HG02973 (cell line): Measurements from ENCODE around the gene KRTAP10-6.
"Not testable (repeated sequence)": the region's sequence is repeated elsewhere in the genome, so short reads cannot be mapped to it uniquely, and the experiment has no call there.

Experiments used
- ATAC-seq: cut with Tn5 transposase; IDR thresholded peaks from one replicate; pipeline ENCODE4 v1.9.1; 2021; ENCODE audit warnings: moderate library complexity; ENCODE audit not compliant: unreplicated experiment

The KRTAP10-6 gene

DNA sequence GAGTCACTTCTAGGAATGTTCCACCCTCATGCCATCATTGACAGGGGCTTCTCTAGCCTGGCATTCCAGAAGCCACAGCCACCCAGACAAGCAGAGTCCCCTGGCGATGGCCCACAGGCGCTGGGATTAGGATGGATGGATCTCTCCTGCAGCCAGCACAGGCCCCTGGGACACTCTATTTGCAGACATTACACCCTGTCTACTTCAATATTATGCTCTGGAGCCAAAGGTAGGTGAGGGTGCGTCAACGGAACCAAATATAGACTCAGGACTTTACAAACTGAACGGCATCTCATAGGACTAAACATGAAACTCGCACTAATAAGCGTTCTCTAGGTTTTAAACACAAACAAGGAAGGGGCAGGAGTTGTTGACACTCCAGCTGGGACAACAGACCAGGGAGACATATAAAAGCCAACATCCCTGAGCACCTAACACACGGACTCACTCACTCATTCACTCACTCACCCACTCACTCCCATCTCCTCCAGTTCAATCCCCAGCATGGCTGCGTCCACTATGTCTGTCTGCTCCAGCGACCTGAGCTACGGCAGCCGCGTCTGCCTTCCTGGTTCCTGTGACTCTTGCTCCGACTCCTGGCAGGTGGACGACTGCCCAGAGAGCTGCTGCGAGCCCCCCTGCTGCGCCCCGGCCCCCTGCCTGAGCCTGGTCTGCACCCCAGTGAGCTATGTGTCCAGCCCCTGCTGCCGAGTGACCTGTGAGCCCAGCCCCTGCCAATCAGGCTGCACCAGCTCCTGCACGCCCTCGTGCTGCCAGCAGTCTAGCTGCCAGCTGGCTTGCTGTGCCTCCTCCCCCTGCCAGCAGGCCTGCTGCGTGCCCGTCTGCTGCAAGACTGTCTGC is 8.0 kb upstream of the KRTAP10-6 start, which contains the start of gene KRTAP10-7:
TSS of gene KRTAP10-7 (plus strand) at position 480 of the 861 bp plus-strand sequence. CDS start at position 505, 25 bp downstream.
- ATAC-seq = not testable (repeated sequence)

- ATAC-seq = no peak
Measured at GRCh38 chr21:44599264-44600029, 7.1 kb upstream of the KRTAP10-6 start.

- no peak for ATAC-seq
Measured at GRCh38 chr21:44598061-44598460, 5.8 kb upstream of the KRTAP10-6 start.

- ATAC-seq = no peak
Measured at GRCh38 chr21:44596068-44596725, 3.9 kb upstream of the KRTAP10-6 start.

DNA sequence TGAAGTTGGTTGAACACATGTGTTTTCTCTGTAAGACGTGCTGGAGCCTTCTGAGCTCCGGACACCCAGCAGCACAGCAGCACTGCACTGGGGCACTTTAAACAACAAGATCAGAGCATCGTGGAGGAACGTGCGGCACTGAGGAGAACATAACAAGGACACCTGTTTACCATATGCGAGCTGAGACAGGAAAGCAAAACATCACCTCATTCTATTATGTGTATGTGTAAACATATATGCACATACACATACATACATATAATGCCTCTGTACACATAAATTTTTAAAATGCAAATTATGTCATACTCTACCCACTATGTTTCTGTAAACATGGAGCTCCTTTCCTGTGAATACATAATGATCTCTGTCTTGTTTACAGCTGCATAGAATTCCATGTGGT is 3.2 kb upstream of the KRTAP10-6 start:
- no peak for ATAC-seq

- no peak for ATAC-seq
Measured at GRCh38 chr21:44594406-44594916, 2.2 kb upstream of the KRTAP10-6 start.

GRCh38 chr21:44593598-44594405 is 1.5 kb upstream of the KRTAP10-6 start:
- no peak for ATAC-seq

GRCh38 chr21:44591801-44592130 is 539 bp downstream of the KRTAP10-6 start:
- not testable (repeated sequence) for ATAC-seq

- not testable (repeated sequence) for ATAC-seq
Measured at GRCh38 chr21:44590897-44591800, 1.2 kb downstream of the KRTAP10-6 start.

DNA sequence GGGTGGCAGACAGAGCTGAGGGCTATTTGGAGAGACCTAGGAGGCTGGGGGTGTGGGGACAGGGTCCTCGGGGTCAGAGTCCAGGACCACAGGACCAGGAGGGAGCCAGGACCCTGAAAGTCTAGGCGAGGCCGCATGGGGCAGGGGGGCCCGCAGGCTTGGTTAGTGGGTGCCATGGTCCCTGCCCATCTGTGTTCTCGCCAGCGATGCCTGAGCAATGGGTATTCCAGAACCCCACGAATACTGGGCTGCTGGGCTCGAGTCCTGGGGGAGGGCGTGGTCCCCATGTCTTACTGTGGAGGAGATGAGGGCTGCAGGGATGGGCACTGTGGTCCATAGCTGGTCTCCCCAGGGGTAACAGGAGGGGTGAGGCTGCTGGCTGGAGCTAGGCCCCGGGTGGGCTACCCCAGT is 2.0 kb downstream of the KRTAP10-6 start:
- no peak for ATAC-seq

DNA sequence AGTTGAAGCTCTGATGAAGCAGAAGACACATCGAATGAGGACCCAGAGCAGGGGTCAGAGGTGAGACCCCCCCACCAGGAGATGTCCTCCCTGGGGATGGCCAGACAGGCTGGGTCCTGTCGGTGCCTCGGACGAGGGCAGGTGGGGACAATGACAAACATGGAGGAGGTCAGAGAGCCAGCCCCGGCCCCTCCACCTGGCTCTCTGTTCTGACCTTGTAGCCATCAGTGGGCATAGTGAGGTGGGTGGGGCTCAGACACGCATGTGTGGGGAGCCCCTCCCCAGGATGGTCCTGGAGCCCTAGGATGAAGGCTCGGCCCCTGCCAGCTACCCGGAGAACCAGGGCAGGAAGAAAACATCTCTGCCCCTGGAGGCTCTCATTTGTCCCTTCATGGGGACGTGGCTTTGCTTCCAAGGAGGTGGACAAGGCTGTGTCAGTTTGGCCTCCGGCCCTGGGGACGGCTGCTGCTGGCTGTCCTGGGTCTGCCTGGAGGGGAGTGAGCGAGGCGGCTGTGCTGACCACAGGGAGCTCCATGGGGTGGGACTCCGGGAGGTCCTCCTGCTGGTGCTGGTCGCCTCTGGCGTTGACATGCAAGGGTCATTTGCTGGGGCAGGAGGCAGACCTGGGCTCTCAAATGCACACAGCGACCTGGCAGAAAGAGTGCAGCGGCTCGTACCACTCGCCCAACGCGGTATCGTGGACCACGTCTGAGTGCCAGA is 2.6 kb downstream of the KRTAP10-6 start:
- no peak for ATAC-seq

GRCh38 chr21:44589094-44589493 is 3.2 kb downstream of the KRTAP10-6 start:
- ATAC-seq = no peak

DNA sequence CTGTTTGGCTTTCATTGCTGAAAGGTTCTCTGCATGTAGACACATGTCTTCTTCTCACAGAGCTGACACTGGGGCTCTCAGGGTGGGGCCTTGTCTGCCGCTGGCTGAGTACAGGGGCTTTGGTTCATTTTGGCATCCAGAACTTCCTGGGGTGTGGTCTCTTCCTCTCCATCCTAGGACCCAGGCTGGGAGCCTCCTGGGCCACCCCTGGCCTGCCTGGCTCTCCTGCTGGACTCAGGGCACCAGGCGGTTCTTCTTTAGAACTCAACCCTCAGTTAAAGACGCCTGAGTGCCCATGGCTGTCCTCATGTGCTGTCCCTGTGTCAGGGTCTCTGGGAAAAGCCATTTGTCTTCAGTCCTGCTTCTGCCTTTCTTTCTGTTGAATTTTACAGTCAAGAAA is 6.4 kb downstream of the KRTAP10-6 start:
- ATAC-seq = no peak

DNA sequence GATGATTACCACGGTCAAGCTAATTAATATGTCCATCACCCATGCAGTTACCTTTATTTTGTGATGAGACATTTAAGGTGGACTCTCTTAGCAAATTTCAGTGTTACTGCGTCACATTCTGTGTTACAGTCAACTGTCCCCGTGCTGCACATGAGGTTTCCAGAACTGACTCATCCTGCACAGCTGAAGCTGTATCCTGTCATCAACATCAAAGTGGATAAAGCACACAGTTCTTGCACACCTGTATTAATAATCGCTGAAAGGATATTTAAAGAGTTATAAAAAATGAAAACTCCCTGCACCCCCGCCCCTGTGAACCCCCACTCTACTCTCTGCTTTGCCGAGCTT is 8.5 kb downstream of the KRTAP10-6 start:
- no peak for ATAC-seq

- ATAC-seq = no peak
Measured at GRCh38 chr21:44583089-44583799, 9.1 kb downstream of the KRTAP10-6 start.

DNA sequence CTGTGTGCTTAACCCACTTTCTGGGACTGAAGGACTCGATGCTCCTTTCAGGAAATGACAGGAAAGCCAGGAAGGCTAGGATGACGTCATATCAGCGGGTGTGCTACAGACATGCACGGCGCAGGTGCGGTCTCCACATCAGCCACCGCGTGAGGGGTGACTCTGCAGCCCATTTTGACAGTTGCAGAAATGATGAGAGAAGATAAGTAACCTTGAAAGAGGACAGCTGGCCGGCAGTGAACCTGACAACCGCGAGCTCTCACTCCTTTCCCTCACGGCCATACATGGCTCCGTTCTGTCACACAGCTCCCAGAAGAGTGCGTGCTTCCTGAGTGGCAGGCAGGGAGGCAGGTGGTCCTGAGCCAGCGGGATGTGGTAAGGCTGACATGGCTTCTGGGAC is 10.2 kb downstream of the KRTAP10-6 start:
- ATAC-seq = no peak

GRCh38 chr21:44581158-44581557 is 11.1 kb downstream of the KRTAP10-6 start:
- ATAC-seq = no peak

DNA sequence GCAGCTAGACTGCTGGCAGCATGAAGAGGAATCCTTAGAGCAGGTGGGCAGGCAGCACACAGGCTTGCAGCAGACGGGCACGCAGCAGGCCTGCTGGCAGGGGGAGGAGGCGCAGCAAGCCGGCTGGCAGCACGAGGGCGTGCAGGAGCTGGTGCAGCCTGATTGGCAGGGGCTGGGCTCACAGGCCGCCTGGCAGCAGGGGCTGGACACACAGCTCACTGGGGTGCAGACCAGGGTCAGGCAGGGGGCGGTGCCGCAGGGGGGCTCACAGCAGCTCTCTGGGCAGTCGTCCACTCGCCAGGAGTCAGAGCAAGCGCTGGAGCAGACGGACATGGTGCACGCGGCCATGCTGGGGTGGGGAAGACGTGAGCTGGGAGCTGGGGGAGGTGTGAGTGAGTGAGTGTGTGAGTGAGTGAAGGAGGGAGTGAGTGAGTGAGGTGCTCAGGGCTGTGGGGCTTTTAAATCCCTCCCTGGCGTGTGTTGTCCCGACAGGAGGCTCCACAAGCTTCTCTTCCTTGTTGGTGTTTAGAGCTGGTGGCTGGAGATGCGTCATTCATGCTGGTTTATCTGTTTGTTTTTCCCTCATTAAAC is 12.0 kb downstream of the KRTAP10-6 start, which contains the start of gene KRTAP10-5:
TSS of gene KRTAP10-5 (minus strand) at position 374 of the 591 bp plus-strand sequence. CDS start at position 348, 26 bp downstream.
- not testable (repeated sequence) for ATAC-seq
